Endothelial cell (in vitro differentiated cells): Measurements from ENCODE around the gene TMEM151B. TPM values are rescaled to one million over a fixed set of nuclear protein-coding genes. Genes with fewer than 3 reads are reported as not detected.
"Not testable (repeated sequence)": the region's sequence is repeated elsewhere in the genome, so short reads cannot be mapped to it uniquely, and the experiment has no call there.

Experiments used
- DNase-seq: peaks from one replicate; pipeline ENCODE4 v3.0.0; 2021; ENCODE audit warnings: low spot score
- H3K27ac Mint-ChIP-seq: one replicate; pipeline ENCODE4 v1.8.0; 2021; ENCODE audit warnings: mixed read lengths, inconsistent platforms; ENCODE audit not compliant: unreplicated experiment
- H3K27me3 Mint-ChIP-seq: one replicate; pipeline ENCODE4 v1.8.0; 2021; ENCODE audit warnings: mild to moderate bottlenecking, moderate library complexity, mixed read lengths, inconsistent platforms; ENCODE audit not compliant: unreplicated experiment
- H3K36me3 Mint-ChIP-seq: one replicate; pipeline ENCODE4 v1.8.0; 2021; ENCODE audit warnings: mild to moderate bottlenecking, low read depth, mixed read lengths, inconsistent platforms; ENCODE audit not compliant: unreplicated experiment
- H3K4me1 Mint-ChIP-seq: one replicate; pipeline ENCODE4 v1.8.0; 2021; ENCODE audit warnings: mild to moderate bottlenecking, mixed read lengths, inconsistent platforms; ENCODE audit not compliant: unreplicated experiment
- H3K4me3 Mint-ChIP-seq: one replicate; pipeline ENCODE4 v1.8.0; 2021; ENCODE audit warnings: mild to moderate bottlenecking, mixed read lengths, inconsistent platforms; ENCODE audit not compliant: unreplicated experiment
- H3K9me3 Mint-ChIP-seq: one replicate; pipeline ENCODE4 v1.8.0; 2021; ENCODE audit warnings: mixed read lengths, inconsistent platforms; ENCODE audit not compliant: unreplicated experiment
- CTCF ChIP-seq: fragments of 200-600 bp; sonication (generic); IDR thresholded peaks from one replicate; pipeline ENCODE4 v1.5.0; 2021; ENCODE audit warnings: antibody characterized with exemption; ENCODE audit not compliant: unreplicated experiment
- total RNA-seq: library from RNA; stranded (reverse); fragmentation: NEBNext Ultra II Directional; extraction: Animal tissue kit (Norgen Biotek cat#: 25700); gene quantifications from one replicate; pipeline ENCODE4 v1.2.1, GENCODE V29; 2021; ENCODE audit not compliant: unreplicated experiment

Gene TMEM151B
- total RNA-seq, 1 donor from 2014 or later: 0.28 TPM

- Mint-ChIP-seq H3K36me3 (no peaks in the 10 kb centered on the region), H3K4me3 (no peak overlapping the region)
Measured at GRCh38 chr6:44339763-44340625, 69.7 kb downstream of the TMEM151B start.

GRCh38 chr6:44341095-44341890 lies 71.0 kb downstream of the TMEM151B start:
- no peak overlapping the region for H3K4me3 Mint-ChIP-seq
- no peaks in the 10 kb centered on the region for H3K4me1 Mint-ChIP-seq
- TF ChIP-seq CTCF: no peak
- peaks cover 3% of the 10 kb centered on the region for H3K27me3 Mint-ChIP-seq
- DNase-seq: no peak
- H3K27ac Mint-ChIP-seq: no peak overlapping the region
- H3K36me3 Mint-ChIP-seq: no peaks in the 10 kb centered on the region
- H3K9me3 Mint-ChIP-seq: no peaks in the 10 kb centered on the region

More at GRCh38 chr6:44339763-44340625, 69.7 kb downstream of the TMEM151B start:
- TF ChIP-seq CTCF: no peak
- DNase-seq: no peak
- Mint-ChIP-seq H3K9me3 (no peaks in the 10 kb centered on the region), H3K4me1 (peaks cover 8% of the 10 kb centered on the region), H3K27me3 (peaks cover 3% of the 10 kb centered on the region), H3K27ac (no peak overlapping the region)

- no peak overlapping the region for H3K27ac Mint-ChIP-seq
- no peaks in the 10 kb centered on the region for H3K36me3 Mint-ChIP-seq
- TF ChIP-seq CTCF: no peak
- H3K4me1 Mint-ChIP-seq: no peaks in the 10 kb centered on the region
- H3K27me3 Mint-ChIP-seq: peaks cover 3% of the 10 kb centered on the region
- H3K4me3 Mint-ChIP-seq: no peak overlapping the region
- no peak for DNase-seq
- no peaks in the 10 kb centered on the region for H3K9me3 Mint-ChIP-seq
Measured at GRCh38 chr6:44342052-44342451, 71.8 kb downstream of the TMEM151B start.

GRCh38 chr6:44342489-44342888 lies 72.2 kb downstream of the TMEM151B start, which contains the start of gene SPATS1:
TSS of gene SPATS1 (plus strand) at chr6:44342650. CDS start at chr6:44343096, 446 bp downstream.
- TF ChIP-seq CTCF: no peak
- no peak within 1 kb of the TSS for H3K4me3 Mint-ChIP-seq
- H3K4me1 Mint-ChIP-seq: no peaks in the 10 kb centered on the region
- no peaks in the 10 kb centered on the region for H3K9me3 Mint-ChIP-seq
- no peaks in the 10 kb centered on the region for H3K36me3 Mint-ChIP-seq
- H3K27me3 Mint-ChIP-seq: peaks cover 3% of the 10 kb centered on the region
- no peak within 1 kb of the TSS for H3K27ac Mint-ChIP-seq
- peak; percentile 25 for DNase-seq

- H3K4me1 Mint-ChIP-seq, H3K27ac Mint-ChIP-seq, H3K9me3 Mint-ChIP-seq, DNase-seq, H3K36me3 Mint-ChIP-seq, H3K4me3 Mint-ChIP-seq, H3K27me3 Mint-ChIP-seq: not testable (repeated sequence)
Measured at GRCh38 chr6:44346818-44347217, 76.6 kb downstream of the TMEM151B start.
